Effector memory CD4-positive, alpha-beta T cell (primary cell): ENCODE results near the gene ALDH1L1.

Experiments
- DNase-seq, 3 donors: peaks; one replicate each; pipeline ENCODE4 v3.0.0-alpha.2; 2020
- H3K27ac ChIP-seq: 2 replicates; pipeline ENCODE4 v1.7.0; 2013; ENCODE audit warnings: mild to moderate bottlenecking, low read length, moderate library complexity; ENCODE audit not compliant: insufficient read depth, poor library complexity, severe bottlenecking
- H3K27me3 ChIP-seq: replicated peaks from 2 replicates; pipeline ENCODE4 v1.7.0; 2013; ENCODE audit warnings: mild to moderate bottlenecking, low read length; ENCODE audit not compliant: insufficient read depth, control insufficient read depth, poor library complexity, severe bottlenecking
- H3K36me3 ChIP-seq: 2 replicates; pipeline ENCODE4 v1.7.0; 2013; ENCODE audit warnings: mild to moderate bottlenecking, low read length, moderate library complexity; ENCODE audit not compliant: control insufficient read depth, insufficient read depth
- H3K4me1 ChIP-seq: 2 replicates; pipeline ENCODE4 v1.7.0; 2013; ENCODE audit warnings: low read length, mild to moderate bottlenecking; ENCODE audit not compliant: control insufficient read depth, insufficient read depth, poor library complexity, severe bottlenecking
- H3K4me3 ChIP-seq: 2 replicates; pipeline ENCODE4 v1.7.0; 2013; ENCODE audit warnings: low read length, low read depth, mild to moderate bottlenecking; ENCODE audit not compliant: insufficient read depth, poor library complexity, severe bottlenecking
- H3K9me3 ChIP-seq: 2 replicates; pipeline ENCODE4 v1.7.0; 2013; ENCODE audit warnings: mild to moderate bottlenecking, low read length, moderate library complexity; ENCODE audit not compliant: control insufficient read depth

Gene ALDH1L1

GRCh38 chr3:126106336-126107202 is 73.8 kb downstream of the ALDH1L1 start:
- H3K4me3 ChIP-seq, result no peak overlapping the region
- no peaks in the 10 kb centered on the region for H3K36me3 ChIP-seq
- no peak overlapping the region for H3K27ac ChIP-seq
- H3K4me1 ChIP-seq, result no peaks in the 10 kb centered on the region
- DNase-seq, result no peak
- H3K9me3 ChIP-seq, result no peaks in the 10 kb centered on the region
- no peaks in the 10 kb centered on the region for H3K27me3 ChIP-seq

- no peaks in the 10 kb centered on the region for H3K27me3 ChIP-seq
- DNase-seq, result no peak
- H3K4me1 ChIP-seq, result no peaks in the 10 kb centered on the region
- no peak overlapping the region for H3K27ac ChIP-seq
- H3K9me3 ChIP-seq, result no peaks in the 10 kb centered on the region
- H3K4me3 ChIP-seq, result no peak overlapping the region
- no peaks in the 10 kb centered on the region for H3K36me3 ChIP-seq
These were observed 74.6 kb downstream of the ALDH1L1 start for GRCh38 chr3:126105691-126106187.

GRCh38 chr3:126104742-126105605 is 75.4 kb downstream of the ALDH1L1 start:
- H3K36me3 ChIP-seq, result no peaks in the 10 kb centered on the region
- no peak overlapping the region for H3K4me3 ChIP-seq
- H3K4me1 ChIP-seq, result no peaks in the 10 kb centered on the region
- no peaks in the 10 kb centered on the region for H3K27me3 ChIP-seq
- H3K9me3 ChIP-seq, result no peaks in the 10 kb centered on the region
- DNase-seq, result no peak
- no peak overlapping the region for H3K27ac ChIP-seq

- no peaks in the 10 kb centered on the region for H3K4me1 ChIP-seq
- no peak for DNase-seq
- no peaks in the 10 kb centered on the region for H3K27me3 ChIP-seq
- no peaks in the 10 kb centered on the region for H3K9me3 ChIP-seq
- no peaks in the 10 kb centered on the region for H3K36me3 ChIP-seq
- no peak overlapping the region for H3K27ac ChIP-seq
- H3K4me3 ChIP-seq, result no peak overlapping the region
These were observed 76.3 kb downstream of the ALDH1L1 start for GRCh38 chr3:126104028-126104635.

GRCh38 chr3:126103121-126104027 is 77.0 kb downstream of the ALDH1L1 start:
- Histone ChIP-seq H3K27me3 (no peaks in the 10 kb centered on the region), H3K4me3 (no peak overlapping the region), H3K27ac (no peak overlapping the region), H3K36me3 (no peaks in the 10 kb centered on the region), H3K9me3 (no peaks in the 10 kb centered on the region), H3K4me1 (no peaks in the 10 kb centered on the region)
- no peak for DNase-seq

GRCh38 chr3:126102530-126102951 is 77.8 kb downstream of the ALDH1L1 start:
- H3K4me1 ChIP-seq, result no peaks in the 10 kb centered on the region
- no peaks in the 10 kb centered on the region for H3K36me3 ChIP-seq
- H3K9me3 ChIP-seq, result no peaks in the 10 kb centered on the region
- H3K27me3 ChIP-seq, result no peaks in the 10 kb centered on the region
- H3K27ac ChIP-seq, result no peak overlapping the region
- DNase-seq, result no peak
- H3K4me3 ChIP-seq, result no peak overlapping the region

GRCh38 chr3:126102011-126102410 is 78.4 kb downstream of the ALDH1L1 start:
- no peaks in the 10 kb centered on the region for H3K4me1 ChIP-seq
- H3K27me3 ChIP-seq, result no peaks in the 10 kb centered on the region
- no peak overlapping the region for H3K4me3 ChIP-seq
- H3K27ac ChIP-seq, result no peak overlapping the region
- H3K9me3 ChIP-seq, result no peaks in the 10 kb centered on the region
- DNase-seq, result no peak
- no peaks in the 10 kb centered on the region for H3K36me3 ChIP-seq

- Histone ChIP-seq H3K27me3 (no peaks in the 10 kb centered on the region), H3K9me3 (no peaks in the 10 kb centered on the region), H3K36me3 (no peaks in the 10 kb centered on the region), H3K27ac (no peak overlapping the region), H3K4me1 (no peaks in the 10 kb centered on the region), H3K4me3 (no peak overlapping the region)
- no peak for DNase-seq
These were observed 78.8 kb downstream of the ALDH1L1 start for GRCh38 chr3:126101521-126101982.

- DNase-seq, result no peak
These were observed 79.6 kb downstream of the ALDH1L1 start for GRCh38 chr3:126100634-126101301.

More at GRCh38 chr3:126100634-126101301, 79.6 kb downstream of the ALDH1L1 start:
- Histone ChIP-seq H3K9me3 (no peaks in the 10 kb centered on the region), H3K27me3 (no peaks in the 10 kb centered on the region), H3K27ac (no peak overlapping the region), H3K36me3 (no peaks in the 10 kb centered on the region), H3K4me3 (no peak overlapping the region), H3K4me1 (no peaks in the 10 kb centered on the region)
